ENCODE results near the gene NMS. TPM values are rescaled to one million over a fixed set of nuclear protein-coding genes. Genes with fewer than 3 reads are reported as not detected.

NMS gene
- total and polyA plus RNA-seq, 2 of the 13 experiments (the other 11 are each of a cell fraction or from before 2014, with no cell fraction given) = not detected

- intact Hi-C loops (cut with micrococcal nuclease; ENCODE audit: unreplicated experiment) (no loop called here), in situ Hi-C loops (cut with HindIII; ENCODE audit: extremely low pct_ligation_motif_present, low pct_unique_long_range_greater_than_20kb) (no loop called here)
- ATAC-seq (no peak), DNase-seq (ENCODE audit: low spot score) (no peak), FAIRE-seq (no peak)
- BruUV-seq (replicated peaks) = no TSS peak
- H3K9me3 ChIP-seq (ENCODE audit: low read length) = no peaks in the 10 kb centered on the region
- no peak overlapping the region for H2AFZ ChIP-seq (ENCODE audit: low read length)
- no peaks in the 10 kb centered on the region for H4K20me1 ChIP-seq (ENCODE audit: insufficient read depth, low read length)
- H3K27me3 ChIP-seq (ENCODE audit: control insufficient read depth in 1 of 2, insufficient read depth in 2 of 2, low read length in 2 of 2) = peaks cover 0 to 17% of the 10 kb centered on the region in 2 experiments; a peak in 1 of 5 replicates
- no peak overlapping the region for H3K9ac ChIP-seq (ENCODE audit: insufficient read depth, low read depth, low read length)
- no peaks in the 10 kb centered on the region for H3K79me2 ChIP-seq (ENCODE audit: insufficient read depth, low read length)
- WGBS (ENCODE audit: low lambda C conversion rate) = 23% methylated on average over 8 of the region's 8 CpGs
- CTCF ChIA-PET (ENCODE audit: low intra/inter-chr PET ratio, low total read pairs) = no interaction called here
- H3K4me2 ChIP-seq (ENCODE audit: low read depth, low read length) = no peak overlapping the region
- H3K27ac ChIP-seq (ENCODE audit: extremely low read length, insufficient read depth, low read length) = no peak overlapping the region
- POLR2A ChIA-PET = no interaction called here
- H3K36me3 ChIP-seq (replicated peaks in 1 of 2; ENCODE audit: control insufficient read depth in 1 of 2, insufficient read depth in 2 of 2, low read length in 2 of 2) = no peaks in the 10 kb centered on the region
- TF ChIP-seq MAFK (conservative IDR thresholded peaks at IDR 0.05 in 1 of 2, IDR thresholded peaks at IDR 0.05 in 1 of 2; ENCODE audit: low read length in 2 of 2) = peak; percentile 29 to 69; a peak in 3 of 4 replicates
- no peak for TF ChIP-seq KAT8 (CRISPR knock-in tag; IDR thresholded peaks at IDR 0.05)
- peak; percentile 53 for TF ChIP-seq MAFF (IDR thresholded peaks at IDR 0.05; ENCODE audit: low read depth, low read length)
- H3K4me1 ChIP-seq (ENCODE audit: insufficient read depth, low read length) = no peaks in the 10 kb centered on the region
- H3K4me3 ChIP-seq (replicated peaks in 1 of 3; ENCODE audit: insufficient read depth in 1 of 3, low read depth in 2 of 3, low read length in 3 of 3) = no peak overlapping the region
Measured at GRCh38 chr2:100476606-100477005, 6.3 kb downstream of the NMS start.

- H3K4me1 ChIP-seq (ENCODE audit: insufficient read depth, low read length) = no peaks in the 10 kb centered on the region
- H3K4me2 ChIP-seq (ENCODE audit: low read depth, low read length) = no peak overlapping the region
- intact Hi-C loops (cut with micrococcal nuclease; ENCODE audit: unreplicated experiment) = no loop called here
- H3K79me2 ChIP-seq (ENCODE audit: insufficient read depth, low read length) = no peaks in the 10 kb centered on the region
- H3K9ac ChIP-seq (ENCODE audit: insufficient read depth, low read depth, low read length) = no peak overlapping the region
- TF ChIP-seq CTCF (CRISPR knock-in tag; IDR thresholded peaks at IDR 0.05) = peak; percentile 36
- no peak for TF ChIP-seq KLF15 (CRISPR knock-in tag; IDR thresholded peaks at IDR 0.05; ENCODE audit: borderline replicate concordance)
- H3K27ac ChIP-seq (ENCODE audit: extremely low read length, insufficient read depth, low read length) = no peak overlapping the region
- DNase-seq (ENCODE audit: low spot score) (no peak), ATAC-seq (peak; percentile 46; the same call in 2 of the 3 replicates), FAIRE-seq (no peak)
- H4K20me1 ChIP-seq (ENCODE audit: insufficient read depth, low read length) = no peaks in the 10 kb centered on the region
- H3K9me3 ChIP-seq (ENCODE audit: low read length) = no peaks in the 10 kb centered on the region
- BruUV-seq (replicated peaks) = no TSS peak
- 11% methylated on average over 4 of the region's 4 CpGs for WGBS (ENCODE audit: low lambda C conversion rate)
- ChIA-PET CTCF (ENCODE audit: low intra/inter-chr PET ratio, low total read pairs) (no interaction called here), POLR2A (no interaction called here)
- in situ Hi-C loops (cut with HindIII; ENCODE audit: extremely low pct_ligation_motif_present, low pct_unique_long_range_greater_than_20kb) = no loop called here
- H2AFZ ChIP-seq (ENCODE audit: low read length) = no peak overlapping the region
- no peaks in the 10 kb centered on the region for H3K36me3 ChIP-seq (replicated peaks in 1 of 2; ENCODE audit: control insufficient read depth in 1 of 2, insufficient read depth in 2 of 2, low read length in 2 of 2)
- no peak overlapping the region for H3K4me3 ChIP-seq (replicated peaks in 1 of 3; ENCODE audit: insufficient read depth in 1 of 3, low read depth in 2 of 3, low read length in 3 of 3)
- peaks cover 3 to 19% of the 10 kb centered on the region in 2 experiments; a peak in 2 of 5 replicates for H3K27me3 ChIP-seq (ENCODE audit: control insufficient read depth in 1 of 2, insufficient read depth in 2 of 2, low read length in 2 of 2)
Measured at GRCh38 chr2:100482741-100483140, 12.5 kb downstream of the NMS start.
